Liver (tissue), 3 donors: Measurements from ENCODE around the gene CCDC158.

Source experiments
- EGR1 ChIP-seq, 2 donors: IDR thresholded peaks; 2 replicates each; pipeline ENCODE4 v1.6.1; 2016 to 2018; ENCODE audit warnings: antibody characterized with exemption in 2 of 2, low read depth in 2 of 2
- GABPA ChIP-seq, 2 donors: IDR thresholded peaks in 1 of 2; conservative IDR thresholded peaks in 1 of 2; 2 replicates each; pipeline ENCODE4 v1.6.1; 2016; ENCODE audit warnings: antibody characterized with exemption in 2 of 2, mild to moderate bottlenecking in 1 of 2, moderate library complexity in 1 of 2
- JUND ChIP-seq, 2 donors: IDR thresholded peaks; 2 replicates each; pipeline ENCODE4 v1.6.1; 2016; ENCODE audit warnings: antibody characterized with exemption in 2 of 2
- TF ChIP-seq, protein P1 (sequence below): fragments of 150-350 bp; IDR thresholded peaks from 2 replicates; pipeline ENCODE4 v1.5.1; 2017; ENCODE audit warnings: improper control_type of control experiment, low read depth, low read length; ENCODE audit not compliant: missing input control
- TF ChIP-seq, protein P2 (sequence below): IDR thresholded peaks from 2 replicates; pipeline ENCODE4 v1.6.1; 2016; ENCODE audit warnings: antibody characterized with exemption
- donor health status: healthy.
- donor health status: healthy.

DNA sequence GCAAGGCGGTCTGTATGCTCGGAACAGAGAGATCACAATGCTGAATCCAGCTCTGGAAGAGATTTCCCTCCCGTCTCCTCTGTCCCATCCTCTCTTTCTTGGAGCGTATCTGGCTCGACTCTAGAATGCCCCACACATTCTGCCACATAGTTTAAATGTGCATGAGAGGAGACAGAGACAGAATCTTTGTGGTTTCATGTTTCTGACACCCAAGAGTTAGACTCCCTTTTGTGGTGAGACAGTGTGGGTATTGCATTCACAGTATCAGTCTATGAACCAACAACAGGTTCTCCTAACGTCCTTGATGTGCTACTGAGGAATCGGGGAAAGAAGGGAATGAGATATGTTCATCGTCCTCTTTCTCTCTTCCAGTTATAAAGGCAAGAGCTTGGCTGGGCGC is 144.1 kb downstream of the CCDC158 start:
- TF ChIP-seq, protein P1, sequence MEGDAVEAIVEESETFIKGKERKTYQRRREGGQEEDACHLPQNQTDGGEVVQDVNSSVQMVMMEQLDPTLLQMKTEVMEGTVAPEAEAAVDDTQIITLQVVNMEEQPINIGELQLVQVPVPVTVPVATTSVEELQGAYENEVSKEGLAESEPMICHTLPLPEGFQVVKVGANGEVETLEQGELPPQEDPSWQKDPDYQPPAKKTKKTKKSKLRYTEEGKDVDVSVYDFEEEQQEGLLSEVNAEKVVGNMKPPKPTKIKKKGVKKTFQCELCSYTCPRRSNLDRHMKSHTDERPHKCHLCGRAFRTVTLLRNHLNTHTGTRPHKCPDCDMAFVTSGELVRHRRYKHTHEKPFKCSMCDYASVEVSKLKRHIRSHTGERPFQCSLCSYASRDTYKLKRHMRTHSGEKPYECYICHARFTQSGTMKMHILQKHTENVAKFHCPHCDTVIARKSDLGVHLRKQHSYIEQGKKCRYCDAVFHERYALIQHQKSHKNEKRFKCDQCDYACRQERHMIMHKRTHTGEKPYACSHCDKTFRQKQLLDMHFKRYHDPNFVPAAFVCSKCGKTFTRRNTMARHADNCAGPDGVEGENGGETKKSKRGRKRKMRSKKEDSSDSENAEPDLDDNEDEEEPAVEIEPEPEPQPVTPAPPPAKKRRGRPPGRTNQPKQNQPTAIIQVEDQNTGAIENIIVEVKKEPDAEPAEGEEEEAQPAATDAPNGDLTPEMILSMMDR = no peak
- TF ChIP-seq GABPA (IDR thresholded peaks at IDR 0.05 in 1 of 2, conservative IDR thresholded peaks at IDR 0.05 in 1 of 2) = no peak
- no peak for TF ChIP-seq JUND (IDR thresholded peaks at IDR 0.05)
- no peak for TF ChIP-seq EGR1 (IDR thresholded peaks at IDR 0.05; ENCODE audit: low read depth in 2 of 2)
- TF ChIP-seq, protein P2, sequence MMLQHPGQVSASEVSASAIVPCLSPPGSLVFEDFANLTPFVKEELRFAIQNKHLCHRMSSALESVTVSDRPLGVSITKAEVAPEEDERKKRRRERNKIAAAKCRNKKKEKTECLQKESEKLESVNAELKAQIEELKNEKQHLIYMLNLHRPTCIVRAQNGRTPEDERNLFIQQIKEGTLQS = no peak
